ENCODE data around the gene HOXC5. TPM values are rescaled to one million over a fixed set of nuclear protein-coding genes. Genes with fewer than 3 reads are reported as not detected.

HOXC5 gene
- total RNA-seq, 1 experiment from 2014 or later: not detected

DNA sequence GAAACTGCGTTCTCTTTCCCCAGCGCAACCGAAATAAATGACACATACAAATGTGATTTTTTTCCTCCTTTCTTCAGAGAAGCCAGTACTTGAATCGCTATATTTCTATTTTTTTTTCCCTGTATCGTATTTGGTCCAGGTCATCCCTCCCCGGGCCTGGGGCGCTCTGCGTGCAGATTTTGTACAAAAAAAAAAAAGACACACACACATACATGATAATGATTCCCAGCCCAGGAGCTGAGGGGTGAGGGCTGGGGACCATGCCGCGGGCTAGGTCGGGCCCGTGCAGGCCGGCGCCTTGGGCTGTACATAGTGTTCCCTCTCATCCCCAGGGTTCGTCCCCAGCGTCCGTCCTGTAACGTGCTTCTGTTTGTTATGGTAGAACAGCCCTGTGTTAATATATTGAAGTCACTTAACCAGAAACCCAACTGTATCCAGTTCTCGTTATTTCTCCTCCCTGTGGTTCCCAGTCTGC lies 29.9 kb upstream of the HOXC5 start:
- H3K56ac ChIP-seq (ENCODE audit: insufficient read length, low read depth, low read length): no peak overlapping the region
- H3K4me3 Mint-ChIP-seq: no peak overlapping the region
- H3K79me1 ChIP-seq (ENCODE audit: insufficient read depth, low read depth, low read length, poor library complexity, severe bottlenecking): no peaks in the 10 kb centered on the region
- no peak overlapping the region for H2BK12ac ChIP-seq (ENCODE audit: insufficient read length, low read depth, low read length)
- H2BK20ac ChIP-seq (ENCODE audit: low read depth, low read length, poor library complexity, severe bottlenecking): no peak overlapping the region
- H3K23ac ChIP-seq (ENCODE audit: insufficient read length, low read depth, low read length): no peak overlapping the region
- H3K36me3 Mint-ChIP-seq (ENCODE audit: insufficient read depth in 1 of 3, low read depth in 3 of 3): no peaks in the 10 kb centered on the region
- no peak overlapping the region for H2AK5ac ChIP-seq (ENCODE audit: insufficient read length, low read length)
- TF ChIP-seq, protein P1, sequence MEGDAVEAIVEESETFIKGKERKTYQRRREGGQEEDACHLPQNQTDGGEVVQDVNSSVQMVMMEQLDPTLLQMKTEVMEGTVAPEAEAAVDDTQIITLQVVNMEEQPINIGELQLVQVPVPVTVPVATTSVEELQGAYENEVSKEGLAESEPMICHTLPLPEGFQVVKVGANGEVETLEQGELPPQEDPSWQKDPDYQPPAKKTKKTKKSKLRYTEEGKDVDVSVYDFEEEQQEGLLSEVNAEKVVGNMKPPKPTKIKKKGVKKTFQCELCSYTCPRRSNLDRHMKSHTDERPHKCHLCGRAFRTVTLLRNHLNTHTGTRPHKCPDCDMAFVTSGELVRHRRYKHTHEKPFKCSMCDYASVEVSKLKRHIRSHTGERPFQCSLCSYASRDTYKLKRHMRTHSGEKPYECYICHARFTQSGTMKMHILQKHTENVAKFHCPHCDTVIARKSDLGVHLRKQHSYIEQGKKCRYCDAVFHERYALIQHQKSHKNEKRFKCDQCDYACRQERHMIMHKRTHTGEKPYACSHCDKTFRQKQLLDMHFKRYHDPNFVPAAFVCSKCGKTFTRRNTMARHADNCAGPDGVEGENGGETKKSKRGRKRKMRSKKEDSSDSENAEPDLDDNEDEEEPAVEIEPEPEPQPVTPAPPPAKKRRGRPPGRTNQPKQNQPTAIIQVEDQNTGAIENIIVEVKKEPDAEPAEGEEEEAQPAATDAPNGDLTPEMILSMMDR (conservative IDR thresholded peaks at IDR 0.05): no peak
- no peak overlapping the region for H3K27ac Mint-ChIP-seq
- H3K79me2 ChIP-seq (ENCODE audit: insufficient read depth, low read length): no peaks in the 10 kb centered on the region
- peaks cover 100% of the 10 kb centered on the region for H3K27me3 Mint-ChIP-seq (ENCODE audit: low read depth)
- no peak overlapping the region for H3K27ac ChIP-seq (ENCODE audit: insufficient read length, low read depth, low read length)
- no peak overlapping the region for H2BK15ac ChIP-seq (ENCODE audit: low read depth, low read length)
- H2BK5ac ChIP-seq (ENCODE audit: insufficient read length, low read length): no peak overlapping the region
- WGBS (ENCODE audit: extremely low coverage, insufficient read length, low lambda C conversion rate): no CpG with 5 or more reads among the region's 19 CpGs
- no peak overlapping the region for H4K91ac ChIP-seq (ENCODE audit: insufficient read length, low read depth, low read length)
- H2BK120ac ChIP-seq (ENCODE audit: low read depth, low read length, poor library complexity, severe bottlenecking): no peak overlapping the region
- no peak overlapping the region for H3K14ac ChIP-seq (ENCODE audit: insufficient read depth, low read length)
- no peak overlapping the region for H3T11ph ChIP-seq (ENCODE audit: low read length)
- H3K4me1 Mint-ChIP-seq: peaks cover 4 to 10% of the 10 kb centered on the region in 2 experiments; a peak in 3 of 4 replicates
- no peak overlapping the region for H3K9ac ChIP-seq (ENCODE audit: extremely low read depth, insufficient read length, low read length)
- peaks cover 4 to 9% of the 10 kb centered on the region in 2 experiments; a peak in 3 of 5 replicates for H3K9me3 Mint-ChIP-seq
- H4K20me1 ChIP-seq (ENCODE audit: control insufficient read depth, insufficient read depth, insufficient read length): no peaks in the 10 kb centered on the region
- no peak overlapping the region for H4K5ac ChIP-seq (ENCODE audit: insufficient read length, low read depth, low read length)
- no peaks in the 10 kb centered on the region for H3K4me1 ChIP-seq (ENCODE audit: insufficient read depth, low read length)
- no peak overlapping the region for H2AFZ ChIP-seq (ENCODE audit: low read length)
- DNase-seq: no peak
- no peaks in the 10 kb centered on the region for H3K23me2 ChIP-seq (ENCODE audit: insufficient read length, low read depth, low read length, poor library complexity, severe bottlenecking)
- H3K18ac ChIP-seq (ENCODE audit: insufficient read length, low read depth, low read length): no peak overlapping the region
- H3K4ac ChIP-seq (ENCODE audit: low read depth, low read length): no peak overlapping the region
- H4K8ac ChIP-seq (replicated peaks; ENCODE audit: insufficient read length, low read depth, low read length): no peak overlapping the region
- no peaks in the 10 kb centered on the region for H3K9me3 ChIP-seq (ENCODE audit: control insufficient read depth, low read depth, low read length)
- peaks cover 98% of the 10 kb centered on the region for H3K27me3 ChIP-seq (ENCODE audit: insufficient read depth, low read length)
- H3K4me2 ChIP-seq (ENCODE audit: insufficient read depth, insufficient read length, low read length): no peak overlapping the region
